IPS-18a (cell line): ENCODE measurements around the gene TMEM121.

Source experiments
- H3K27ac ChIP-seq: one replicate; pipeline ENCODE4 v1.5.1; 2013; ENCODE audit warnings: low read length
- H3K27me3 ChIP-seq: one replicate; pipeline ENCODE4 v1.6.1; 2013; ENCODE audit warnings: mild to moderate bottlenecking, low read length; ENCODE audit not compliant: control insufficient read depth, insufficient read depth
- H3K36me3 ChIP-seq: one replicate; pipeline ENCODE4 v1.6.1; 2013; ENCODE audit warnings: low read depth, low read length; ENCODE audit not compliant: control insufficient read depth
- H3K4me1 ChIP-seq: one replicate; pipeline ENCODE4 v1.6.1; 2013; ENCODE audit warnings: low read depth, low read length; ENCODE audit not compliant: control insufficient read depth
- H3K4me3 ChIP-seq: one replicate; pipeline ENCODE4 v1.5.1; 2013; ENCODE audit warnings: low read length
- H3K9ac ChIP-seq: one replicate; pipeline ENCODE4 v1.6.1; 2013; ENCODE audit warnings: mild to moderate bottlenecking, low read length, moderate library complexity
- H3K9me3 ChIP-seq: one replicate; pipeline ENCODE4 v1.6.1; 2013; ENCODE audit warnings: low read depth, low read length; ENCODE audit not compliant: control insufficient read depth

TMEM121 gene

GRCh38 chr14:105495990-105496830 is 30.2 kb upstream of the TMEM121 start:
- Histone ChIP-seq H3K9ac (no peak overlapping the region), H3K27ac (no peak overlapping the region), H3K9me3 (no peaks in the 10 kb centered on the region), H3K27me3 (no peaks in the 10 kb centered on the region), H3K36me3 (no peaks in the 10 kb centered on the region), H3K4me3 (no peak overlapping the region), H3K4me1 (no peaks in the 10 kb centered on the region)

- Histone ChIP-seq H3K27ac (no peak overlapping the region), H3K9ac (no peak overlapping the region), H3K36me3 (no peaks in the 10 kb centered on the region), H3K4me1 (no peaks in the 10 kb centered on the region), H3K27me3 (no peaks in the 10 kb centered on the region), H3K4me3 (no peak overlapping the region), H3K9me3 (no peaks in the 10 kb centered on the region)
Observed at GRCh38 chr14:105496831-105497591, 29.4 kb upstream of the TMEM121 start.

GRCh38 chr14:105497671-105498429 is 28.5 kb upstream of the TMEM121 start:
- no peak overlapping the region for H3K4me3 ChIP-seq
- no peak overlapping the region for H3K9ac ChIP-seq

DNA sequence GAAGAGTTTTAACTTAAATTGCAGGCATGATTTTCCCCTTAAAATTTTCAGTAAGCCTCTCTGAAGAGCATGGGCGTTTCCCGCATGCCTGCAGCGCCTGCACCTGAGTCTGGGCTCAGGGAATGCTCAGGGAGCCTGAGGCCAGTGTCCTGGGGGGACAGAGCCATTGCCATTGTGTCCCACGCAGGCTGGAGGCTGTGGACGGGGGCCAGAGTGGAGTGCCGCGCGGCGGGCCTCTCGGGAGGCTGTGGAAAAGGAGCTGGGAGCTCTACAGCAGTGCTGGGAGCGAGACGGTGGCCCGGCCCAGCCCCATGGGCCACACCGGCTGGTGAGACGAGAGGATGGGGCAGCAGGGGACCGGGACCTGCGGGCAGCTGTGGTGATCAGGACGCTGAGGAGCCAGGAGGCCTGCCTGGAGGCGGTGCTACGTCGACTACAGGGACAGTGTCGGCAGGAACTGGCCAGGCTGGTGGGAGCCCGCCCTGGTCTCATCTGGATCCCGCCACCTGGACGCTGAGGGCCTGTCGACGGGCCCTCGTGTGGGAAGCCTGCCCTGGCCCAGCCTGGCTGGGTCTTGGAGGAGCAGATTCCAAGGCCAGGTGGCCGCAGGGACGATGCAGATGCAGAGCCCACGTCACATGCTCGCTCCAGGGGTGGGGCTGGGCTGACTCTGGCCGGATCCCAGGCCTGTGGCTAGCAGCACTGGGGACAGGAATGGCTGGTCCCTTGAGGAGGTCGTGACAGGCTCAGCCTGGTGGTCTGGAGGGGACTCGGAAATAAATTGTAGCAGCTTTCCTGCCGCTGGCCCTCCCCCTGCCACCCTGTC is 27.7 kb upstream of the TMEM121 start:
- Histone ChIP-seq H3K27ac (no peak overlapping the region), H3K9me3 (no peaks in the 10 kb centered on the region), H3K4me1 (no peaks in the 10 kb centered on the region)

More at GRCh38 chr14:105497671-105498429, 28.5 kb upstream of the TMEM121 start:
- Histone ChIP-seq H3K9me3 (no peaks in the 10 kb centered on the region), H3K27me3 (no peaks in the 10 kb centered on the region), H3K36me3 (no peaks in the 10 kb centered on the region), H3K4me1 (no peaks in the 10 kb centered on the region), H3K27ac (no peak overlapping the region)

DNA sequence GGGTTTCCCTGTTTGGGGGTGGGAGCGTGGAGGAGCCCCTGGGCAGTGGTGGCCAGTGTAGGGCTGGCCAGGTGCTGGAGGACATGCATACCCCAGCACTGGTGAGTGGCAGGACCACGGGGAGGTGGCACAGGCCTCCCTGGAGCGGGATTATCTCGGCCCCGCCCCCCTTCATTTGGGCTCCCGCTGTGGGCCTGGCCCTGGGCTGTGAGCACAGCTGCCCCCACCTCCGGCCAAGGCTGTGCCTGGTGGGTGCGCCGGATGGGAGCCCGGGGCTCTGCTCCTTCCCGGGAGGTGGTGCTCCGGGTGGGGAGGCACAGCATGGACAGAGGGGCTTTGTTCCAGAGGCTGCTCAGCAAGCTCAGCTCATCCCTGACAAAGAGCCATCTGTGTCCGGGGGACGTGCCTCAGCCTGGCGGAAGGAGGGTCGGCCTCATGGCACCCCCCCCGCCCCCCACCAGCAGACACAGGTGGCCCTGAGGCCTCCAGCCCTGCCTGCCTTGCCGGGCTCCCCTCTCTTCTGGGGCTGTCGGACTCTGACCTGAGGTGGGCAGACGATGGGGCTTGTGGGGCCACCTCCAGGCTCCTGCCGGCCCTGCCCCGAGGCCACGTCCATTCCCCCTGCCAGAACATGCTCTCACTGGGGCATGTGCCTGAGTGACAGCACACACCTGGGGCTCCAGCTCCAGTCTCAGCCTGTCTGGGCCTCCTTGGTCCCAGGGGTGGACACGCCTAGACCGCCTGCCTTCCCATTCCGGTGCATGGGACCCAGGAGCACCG is 26.9 kb upstream of the TMEM121 start:
- H3K9me3 ChIP-seq, result no peaks in the 10 kb centered on the region
- H3K4me1 ChIP-seq, result no peaks in the 10 kb centered on the region
- H3K27ac ChIP-seq, result no peak overlapping the region
- no peaks in the 10 kb centered on the region for H3K27me3 ChIP-seq
- no peak overlapping the region for H3K9ac ChIP-seq
- H3K36me3 ChIP-seq, result no peaks in the 10 kb centered on the region
- no peak overlapping the region for H3K4me3 ChIP-seq

More for the DNA sequence above, 27.7 kb upstream of the TMEM121 start:
- H3K9ac ChIP-seq, result no peak overlapping the region
- H3K36me3 ChIP-seq, result no peaks in the 10 kb centered on the region
- no peak overlapping the region for H3K4me3 ChIP-seq
- no peaks in the 10 kb centered on the region for H3K27me3 ChIP-seq

DNA sequence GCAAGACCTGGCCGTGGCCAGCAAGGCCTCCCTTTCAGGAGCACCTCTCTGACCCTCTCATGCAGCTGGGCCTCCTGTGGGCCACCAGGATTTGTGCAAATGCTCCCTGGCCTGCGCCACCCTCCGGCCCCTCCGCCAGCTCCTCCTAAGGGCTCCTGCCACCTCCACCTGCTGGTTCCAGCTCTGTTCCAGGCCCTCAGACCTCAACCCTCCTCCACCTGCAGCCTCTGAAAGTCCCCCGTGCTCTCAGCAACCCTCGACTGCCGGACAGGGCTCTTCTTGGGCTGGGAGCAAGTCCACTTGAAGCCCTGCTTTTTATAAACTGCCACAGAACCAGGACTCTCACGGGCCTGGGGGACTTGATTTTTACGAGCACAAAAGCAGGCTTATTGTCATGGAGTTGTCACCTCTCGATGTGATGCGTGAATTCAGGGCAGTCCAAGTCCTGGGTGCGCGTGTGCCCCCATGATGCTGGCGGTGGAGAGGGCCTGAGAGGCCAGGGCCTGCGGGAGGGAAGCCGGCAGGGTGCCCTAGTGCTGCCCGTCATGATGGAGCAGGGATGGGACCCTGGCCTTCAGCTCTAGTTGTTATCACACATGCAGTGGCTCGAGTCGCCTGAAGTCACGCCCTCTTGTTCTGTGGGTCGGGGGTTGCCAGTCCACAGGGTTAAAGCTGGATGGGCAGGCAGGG is 26.2 kb upstream of the TMEM121 start:
- Histone ChIP-seq H3K9me3 (no peaks in the 10 kb centered on the region), H3K36me3 (no peaks in the 10 kb centered on the region), H3K27ac (no peak overlapping the region), H3K9ac (no peak overlapping the region), H3K4me3 (no peak overlapping the region), H3K27me3 (no peaks in the 10 kb centered on the region), H3K4me1 (no peaks in the 10 kb centered on the region)

DNA sequence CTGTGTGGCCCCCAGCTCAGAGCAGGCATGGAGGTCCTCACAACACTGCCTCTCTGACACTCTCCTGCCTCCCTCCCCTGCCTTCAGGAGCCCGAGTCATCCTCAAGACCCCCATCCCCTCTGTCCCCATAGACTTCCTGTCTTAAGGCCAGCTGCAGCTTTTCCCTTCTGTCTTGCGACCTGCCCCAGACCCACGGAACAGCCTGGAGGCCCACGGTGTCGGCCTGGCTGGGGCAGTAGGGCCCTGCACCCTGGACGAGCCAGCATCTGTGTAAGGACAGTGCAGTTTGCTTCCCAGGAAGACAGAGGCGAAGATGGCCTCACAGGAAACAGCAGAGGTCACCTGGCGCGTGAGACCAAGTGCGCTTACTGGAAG is 25.7 kb upstream of the TMEM121 start:
- H3K27me3 ChIP-seq, result no peaks in the 10 kb centered on the region
- H3K36me3 ChIP-seq, result no peaks in the 10 kb centered on the region
- no peaks in the 10 kb centered on the region for H3K9me3 ChIP-seq
- no peaks in the 10 kb centered on the region for H3K4me1 ChIP-seq
- no peak overlapping the region for H3K4me3 ChIP-seq
- no peak overlapping the region for H3K9ac ChIP-seq
- H3K27ac ChIP-seq, result no peak overlapping the region

GRCh38 chr14:105501504-105502291 is 24.7 kb upstream of the TMEM121 start:
- no peaks in the 10 kb centered on the region for H3K9me3 ChIP-seq
- no peak overlapping the region for H3K27ac ChIP-seq
- no peak overlapping the region for H3K9ac ChIP-seq
- H3K27me3 ChIP-seq, result no peaks in the 10 kb centered on the region
- H3K4me1 ChIP-seq, result no peaks in the 10 kb centered on the region
- no peak overlapping the region for H3K4me3 ChIP-seq
- H3K36me3 ChIP-seq, result no peaks in the 10 kb centered on the region

GRCh38 chr14:105502446-105503295 is 23.7 kb upstream of the TMEM121 start:
- H3K4me3 ChIP-seq, result no peak overlapping the region
- no peaks in the 10 kb centered on the region for H3K36me3 ChIP-seq
- no peaks in the 10 kb centered on the region for H3K27me3 ChIP-seq
- H3K4me1 ChIP-seq, result no peaks in the 10 kb centered on the region
- H3K9me3 ChIP-seq, result no peaks in the 10 kb centered on the region
- no peak overlapping the region for H3K9ac ChIP-seq
- no peak overlapping the region for H3K27ac ChIP-seq
